Measurements from ENCODE around the gene BIRC3.

DNA sequence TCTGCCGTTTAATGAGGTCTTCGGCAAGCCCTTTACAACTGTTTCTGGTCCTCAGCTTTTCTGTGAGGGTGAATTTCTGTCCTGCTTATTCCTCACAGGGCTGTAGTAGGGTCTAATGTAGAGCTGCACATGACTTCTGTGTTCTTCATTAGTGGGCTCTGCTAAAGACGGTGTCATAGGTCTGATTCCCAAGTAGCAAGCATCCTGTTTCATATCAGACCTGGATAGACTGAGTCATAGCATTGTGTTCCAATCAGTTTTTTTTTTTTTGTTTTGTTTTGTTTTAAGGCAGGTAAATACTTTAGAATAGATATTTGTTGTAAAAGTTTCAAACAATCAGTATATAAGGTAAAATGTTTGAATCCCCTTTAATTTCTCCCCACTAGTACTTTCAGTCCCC is 65.1 kb downstream of the BIRC3 start:
- TF ChIP-seq POLR2AphosphoS5 (IDR thresholded peaks at IDR 0.05; ENCODE audit: borderline replicate concordance, low read depth, low read length) (no peak), EZH2 (IDR thresholded peaks at IDR 0.05) (no peak)

Measured in SK-N-MC (cell line).